ENCODE results near the gene TRIP6. TPM values are rescaled to one million over a fixed set of nuclear protein-coding genes. Genes with fewer than 3 reads are reported as not detected.

Gene TRIP6
- total RNA-seq, 1 experiment from 2014 or later: 75.5 TPM

DNA sequence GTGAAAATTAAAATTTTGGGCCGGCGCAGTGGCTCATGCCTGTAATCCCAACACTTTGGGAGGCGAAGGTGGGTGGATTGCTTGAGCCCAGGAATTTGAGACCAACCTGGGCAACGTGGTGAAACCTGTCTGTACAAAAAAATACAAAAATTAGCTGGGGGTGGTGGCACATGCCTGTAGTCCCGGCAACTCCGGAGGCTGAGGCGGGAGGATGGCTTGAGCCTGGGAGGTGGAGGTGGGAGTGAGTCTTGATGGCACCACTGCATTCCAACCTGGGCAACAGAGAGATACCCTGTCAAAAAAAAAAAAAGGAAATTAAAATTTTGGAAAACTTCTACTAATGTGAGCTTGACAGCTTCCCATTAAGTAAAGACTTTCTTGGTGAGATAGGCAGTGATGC, 10.8 kb downstream of the TRIP6 start:
- Histone ChIP-seq H3K4me3 (ENCODE audit: low read depth, low read length) (no peak overlapping the region), H3K9me3 (no peaks in the 10 kb centered on the region), H3K36me3 (ENCODE audit: control insufficient read depth, insufficient read depth, low read length) (peaks cover 3% of the 10 kb centered on the region), H3K27me3 (replicated peaks; ENCODE audit: control insufficient read depth, insufficient read depth, low read length) (no peaks in the 10 kb centered on the region), H3K4me1 (peaks cover 10% of the 10 kb centered on the region; the same call in 1 of the 2 replicates)
- Mint-ChIP-seq H3K4me3 (ENCODE audit: unreplicated experiment) (no peak overlapping the region), H3K36me3 (ENCODE audit: insufficient read depth, unreplicated experiment) (peaks cover 98% of the 10 kb centered on the region), H3K27me3 (ENCODE audit: insufficient read depth, unreplicated experiment) (no peaks in the 10 kb centered on the region), H3K4me1 (ENCODE audit: low read depth, unreplicated experiment) (peaks cover 18% of the 10 kb centered on the region), H3K27ac (ENCODE audit: unreplicated experiment) (no peak overlapping the region), H3K9me3 (ENCODE audit: unreplicated experiment) (no peaks in the 10 kb centered on the region)
- DNase-seq: no peak
- CTCF ChIA-PET: no interaction called here
- no TSS peak for BruUV-seq (replicated peaks)
- POLR2A ChIA-PET: interaction anchor here (1.4 kb wide), 1 partner anchor 11 kb away, joined by 5 read pairs; the partner anchor contains the start of gene UFSP1
- TF ChIP-seq, protein P1, sequence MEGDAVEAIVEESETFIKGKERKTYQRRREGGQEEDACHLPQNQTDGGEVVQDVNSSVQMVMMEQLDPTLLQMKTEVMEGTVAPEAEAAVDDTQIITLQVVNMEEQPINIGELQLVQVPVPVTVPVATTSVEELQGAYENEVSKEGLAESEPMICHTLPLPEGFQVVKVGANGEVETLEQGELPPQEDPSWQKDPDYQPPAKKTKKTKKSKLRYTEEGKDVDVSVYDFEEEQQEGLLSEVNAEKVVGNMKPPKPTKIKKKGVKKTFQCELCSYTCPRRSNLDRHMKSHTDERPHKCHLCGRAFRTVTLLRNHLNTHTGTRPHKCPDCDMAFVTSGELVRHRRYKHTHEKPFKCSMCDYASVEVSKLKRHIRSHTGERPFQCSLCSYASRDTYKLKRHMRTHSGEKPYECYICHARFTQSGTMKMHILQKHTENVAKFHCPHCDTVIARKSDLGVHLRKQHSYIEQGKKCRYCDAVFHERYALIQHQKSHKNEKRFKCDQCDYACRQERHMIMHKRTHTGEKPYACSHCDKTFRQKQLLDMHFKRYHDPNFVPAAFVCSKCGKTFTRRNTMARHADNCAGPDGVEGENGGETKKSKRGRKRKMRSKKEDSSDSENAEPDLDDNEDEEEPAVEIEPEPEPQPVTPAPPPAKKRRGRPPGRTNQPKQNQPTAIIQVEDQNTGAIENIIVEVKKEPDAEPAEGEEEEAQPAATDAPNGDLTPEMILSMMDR (IDR thresholded peaks at IDR 0.05; ENCODE audit: insufficient read depth in 1 of 2, low read depth in 1 of 2, low read length in 1 of 2, severe bottlenecking in 1 of 2, unreplicated experiment in 1 of 2): no peak
- intact Hi-C loops (cut with micrococcal nuclease; ENCODE audit: unreplicated experiment): no loop called here

DNA sequence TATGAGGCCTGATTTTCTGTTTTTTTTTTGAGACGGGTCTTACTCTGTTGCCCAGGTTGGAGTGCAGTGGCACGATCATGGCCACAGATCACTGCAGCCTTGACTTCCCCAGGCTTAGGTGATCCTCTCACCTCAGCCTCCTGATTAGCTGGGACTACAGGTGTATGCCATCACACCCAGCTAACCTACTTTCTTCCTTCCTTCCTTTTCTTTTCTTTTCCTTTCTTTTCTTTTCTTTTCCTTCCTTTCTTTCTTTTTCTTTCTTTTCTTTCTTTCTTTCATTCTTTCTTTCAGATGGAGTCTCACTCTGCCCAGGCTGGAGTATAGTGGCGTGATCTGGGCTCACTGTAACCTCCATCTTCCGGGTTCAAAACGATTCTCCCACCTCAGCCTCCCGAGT, 11.5 kb downstream of the TRIP6 start:
- Mint-ChIP-seq H3K27me3 (ENCODE audit: insufficient read depth, unreplicated experiment) (no peaks in the 10 kb centered on the region), H3K27ac (ENCODE audit: unreplicated experiment) (no peak overlapping the region), H3K9me3 (ENCODE audit: unreplicated experiment) (no peaks in the 10 kb centered on the region), H3K36me3 (ENCODE audit: insufficient read depth, unreplicated experiment) (peaks cover 98% of the 10 kb centered on the region), H3K4me1 (ENCODE audit: low read depth, unreplicated experiment) (peaks cover 24% of the 10 kb centered on the region), H3K4me3 (ENCODE audit: unreplicated experiment) (no peak overlapping the region)
- no peak for DNase-seq
- Histone ChIP-seq H3K4me3 (ENCODE audit: low read depth, low read length) (no peak overlapping the region), H3K36me3 (ENCODE audit: control insufficient read depth, insufficient read depth, low read length) (peaks cover 3% of the 10 kb centered on the region), H3K27me3 (replicated peaks; ENCODE audit: control insufficient read depth, insufficient read depth, low read length) (no peaks in the 10 kb centered on the region), H3K4me1 (peaks cover 10% of the 10 kb centered on the region; the same call in 1 of the 2 replicates), H3K9me3 (no peaks in the 10 kb centered on the region)
- CTCF ChIA-PET: no interaction called here
- BruUV-seq (replicated peaks): no TSS peak
- TF ChIP-seq, protein P1 (IDR thresholded peaks at IDR 0.05; ENCODE audit: insufficient read depth in 1 of 2, low read depth in 1 of 2, low read length in 1 of 2, severe bottlenecking in 1 of 2, unreplicated experiment in 1 of 2): no peak
- POLR2A ChIA-PET: interaction anchor here (0.6 kb wide), 1 partner anchor 17 kb away, joined by 7 read pairs; no protein-coding TSS in a partner anchor
- intact Hi-C loops (cut with micrococcal nuclease; ENCODE audit: unreplicated experiment): no loop called here

DNA sequence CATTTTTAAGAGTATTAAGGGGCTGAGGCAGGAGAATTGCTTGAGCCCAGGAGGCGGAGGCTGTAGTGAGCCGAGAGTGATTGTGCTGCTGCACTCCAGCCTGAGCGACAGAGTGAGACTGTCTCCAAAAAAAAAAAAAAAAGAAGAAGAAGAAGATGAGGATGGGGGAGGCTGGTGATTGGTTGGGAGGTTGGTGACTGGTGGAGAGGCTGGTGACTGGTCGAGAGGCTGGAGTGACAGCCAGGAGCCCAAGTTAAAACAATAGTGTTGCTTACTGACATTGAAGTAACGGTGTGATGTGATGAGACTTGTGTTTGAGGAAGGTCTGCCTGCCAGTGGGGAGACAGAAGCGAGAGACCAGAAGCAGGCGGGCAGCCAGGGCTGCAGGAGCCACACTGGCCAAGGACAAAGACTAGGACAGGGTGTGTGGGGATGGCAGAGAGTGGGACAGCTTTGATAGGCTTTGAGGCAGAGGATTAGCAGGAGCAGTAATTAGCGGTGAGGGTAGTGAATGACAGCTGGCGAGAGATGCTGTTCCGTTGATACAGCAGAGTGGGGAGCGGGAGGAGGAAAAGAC, 12.6 kb downstream of the TRIP6 start:
- H3K36me3 ChIP-seq (ENCODE audit: control insufficient read depth, insufficient read depth, low read length): peaks cover 3% of the 10 kb centered on the region
- peaks cover 10% of the 10 kb centered on the region; the same call in 1 of the 2 replicates for H3K4me1 ChIP-seq
- ChIA-PET CTCF (no interaction called here), POLR2A (no interaction called here)
- Mint-ChIP-seq H3K27me3 (ENCODE audit: insufficient read depth, unreplicated experiment) (no peaks in the 10 kb centered on the region), H3K4me3 (ENCODE audit: unreplicated experiment) (no peak overlapping the region), H3K4me1 (ENCODE audit: low read depth, unreplicated experiment) (peaks cover 34% of the 10 kb centered on the region), H3K27ac (ENCODE audit: unreplicated experiment) (no peak overlapping the region), H3K36me3 (ENCODE audit: insufficient read depth, unreplicated experiment) (peaks cover 97% of the 10 kb centered on the region), H3K9me3 (ENCODE audit: unreplicated experiment) (no peaks in the 10 kb centered on the region)
- intact Hi-C loops (cut with micrococcal nuclease; ENCODE audit: unreplicated experiment): no loop called here
- no peak for DNase-seq
- no TSS peak for BruUV-seq (replicated peaks)
- no peaks in the 10 kb centered on the region for H3K9me3 ChIP-seq
- no peaks in the 10 kb centered on the region for H3K27me3 ChIP-seq (replicated peaks; ENCODE audit: control insufficient read depth, insufficient read depth, low read length)
- H3K4me3 ChIP-seq (ENCODE audit: low read depth, low read length): no peak overlapping the region
- TF ChIP-seq, protein P1 (IDR thresholded peaks at IDR 0.05; ENCODE audit: insufficient read depth in 1 of 2, low read depth in 1 of 2, low read length in 1 of 2, severe bottlenecking in 1 of 2, unreplicated experiment in 1 of 2): no peak
